Measurements from ENCODE around the gene BTRC. TPM values are rescaled to one million over a fixed set of nuclear protein-coding genes. Genes with fewer than 3 reads are reported as not detected.

Gene BTRC
- total and polyA plus RNA-seq, 10 of the 15 experiments (the other 5 are each of a cell fraction or from before 2014, with no cell fraction given) = 2.2 to 18.6 (median 8.6) TPM

DNA sequence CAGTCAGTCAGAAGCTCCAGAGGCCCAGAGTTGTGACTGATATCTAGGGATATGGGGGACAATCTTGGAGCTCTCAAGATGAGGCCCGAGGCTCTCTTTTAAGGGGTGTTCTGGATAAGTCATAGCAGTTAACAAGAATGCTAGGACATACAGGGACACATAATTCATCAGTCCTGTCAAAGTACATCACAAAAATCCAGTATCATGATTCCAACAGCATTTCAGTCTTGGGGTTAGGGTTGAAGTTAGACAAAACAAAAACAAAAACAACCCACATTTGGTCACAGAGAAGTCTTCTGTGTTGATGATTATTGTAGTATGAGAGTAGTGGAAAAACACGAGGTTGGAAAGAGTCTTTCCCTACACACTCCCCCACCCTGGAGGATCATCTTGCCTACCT, 39.4 kb downstream of the BTRC start:
- Histone ChIP-seq H3K36me3 (ENCODE audit: control insufficient read depth in 2 of 2, insufficient read depth in 2 of 2, low read length in 1 of 2) (no peaks in the 10 kb centered on the region), H3K27ac (ENCODE audit: control insufficient read depth, insufficient read depth) (no peak overlapping the region), H3K79me2 (ENCODE audit: control insufficient read depth, insufficient read depth, low read length) (no peaks in the 10 kb centered on the region), H3K27me3 (replicated peaks in 1 of 2; ENCODE audit: control insufficient read depth in 2 of 2, insufficient read depth in 2 of 2, low read length in 1 of 2) (no peaks in the 10 kb centered on the region), H3K4me1 (ENCODE audit: control insufficient read depth, insufficient read depth, low read length) (no peaks in the 10 kb centered on the region), H3K4me3 (no peak overlapping the region), H4K20me1 (ENCODE audit: control insufficient read depth, insufficient read depth) (no peaks in the 10 kb centered on the region), H3K4me2 (ENCODE audit: control insufficient read depth, insufficient read depth) (no peak overlapping the region), H3K9ac (ENCODE audit: control insufficient read depth, insufficient read depth, low read length) (no peak overlapping the region), H3K9me3 (replicated peaks; ENCODE audit: control insufficient read depth, insufficient read depth, low read length) (no peaks in the 10 kb centered on the region), H2AFZ (ENCODE audit: control insufficient read depth, low read depth, low read length) (no peak overlapping the region)
- ATAC-seq (no peak), DNase-seq (ENCODE audit: low read depth, low spot score) (no peak), FAIRE-seq (no peak)
- ChIA-PET RAD21 (ENCODE audit: unreplicated experiment) (no interaction called here), SMC1A (ENCODE audit: uncharacterized antibody, unreplicated experiment) (no interaction called here), CTCF (no interaction called here), POLR2A (no interaction called here)
- no TSS peak for BruUV-seq (replicated peaks)
- TF ChIP-seq CBX5 (IDR thresholded peaks at IDR 0.05; ENCODE audit: low read depth) (no peak), TCF3 (IDR thresholded peaks at IDR 0.05; ENCODE audit: borderline replicate concordance, insufficient read depth, low read depth, low read length) (no peak), TBL1XR1 (IDR thresholded peaks at IDR 0.05; ENCODE audit: low read depth, low read length) (no peak), BCL11A (IDR thresholded peaks at IDR 0.05; ENCODE audit: low read depth, low read length) (no peak)
- TF ChIP-seq, protein P1, sequence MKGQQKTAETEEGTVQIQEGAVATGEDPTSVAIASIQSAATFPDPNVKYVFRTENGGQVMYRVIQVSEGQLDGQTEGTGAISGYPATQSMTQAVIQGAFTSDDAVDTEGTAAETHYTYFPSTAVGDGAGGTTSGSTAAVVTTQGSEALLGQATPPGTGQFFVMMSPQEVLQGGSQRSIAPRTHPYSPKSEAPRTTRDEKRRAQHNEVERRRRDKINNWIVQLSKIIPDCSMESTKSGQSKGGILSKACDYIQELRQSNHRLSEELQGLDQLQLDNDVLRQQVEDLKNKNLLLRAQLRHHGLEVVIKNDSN (IDR thresholded peaks at IDR 0.05; ENCODE audit: borderline replicate concordance, extremely low read length, insufficient read depth, low read depth, low read length) = no peak
- TF ChIP-seq, protein P2, sequence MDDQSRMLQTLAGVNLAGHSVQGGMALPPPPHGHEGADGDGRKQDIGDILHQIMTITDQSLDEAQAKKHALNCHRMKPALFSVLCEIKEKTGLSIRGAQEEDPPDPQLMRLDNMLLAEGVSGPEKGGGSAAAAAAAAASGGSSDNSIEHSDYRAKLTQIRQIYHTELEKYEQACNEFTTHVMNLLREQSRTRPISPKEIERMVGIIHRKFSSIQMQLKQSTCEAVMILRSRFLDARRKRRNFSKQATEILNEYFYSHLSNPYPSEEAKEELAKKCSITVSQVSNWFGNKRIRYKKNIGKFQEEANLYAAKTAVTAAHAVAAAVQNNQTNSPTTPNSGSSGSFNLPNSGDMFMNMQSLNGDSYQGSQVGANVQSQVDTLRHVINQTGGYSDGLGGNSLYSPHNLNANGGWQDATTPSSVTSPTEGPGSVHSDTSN (IDR thresholded peaks at IDR 0.05; ENCODE audit: insufficient replicate concordance, low read depth, low read length) = no peak
- in situ Hi-C loops (cut with MboI) (no loop called here), intact Hi-C loops (cut with micrococcal nuclease; ENCODE audit: unreplicated experiment) (no loop called here)
- 65% methylated on average over 2 of the region's 2 CpGs for WGBS (ENCODE audit: insufficient coverage, insufficient replicate concordance, low lambda C conversion rate, missing lambda C conversion rate)

Measured in GM12878 (cell line).